Neutrophil (primary cell): ENCODE measurements around the gene SHPK.

Experiments used
- H3K27ac ChIP-seq: fragments of 200-600 bp; sonication (generic); 2 replicates; pipeline ENCODE4 v1.5.1; 2016; ENCODE audit warnings: mild to moderate bottlenecking, moderate library complexity
- H3K27me3 ChIP-seq: fragments of 200-600 bp; sonication (generic); 2 replicates; pipeline ENCODE4 v1.6.0; 2016; ENCODE audit warnings: mild to moderate bottlenecking
- H3K36me3 ChIP-seq: fragments of 200-600 bp; sonication (generic); 2 replicates; pipeline ENCODE4 v1.5.1; 2017
- H3K4me1 ChIP-seq, 2 experiments: fragments of 200-600 bp in 1 of 2; sonication (generic) in 1 of 2; 1 replicate in 1 of 2; 2 replicates in 1 of 2; pipeline versions ENCODE4 v1.5.1 to v1.6.1; 2013 to 2016; ENCODE audit warnings: low read depth in 1 of 2, low read length in 1 of 2, mild to moderate bottlenecking in 1 of 2, moderate library complexity in 1 of 2; ENCODE audit not compliant: control insufficient read depth in 1 of 2, insufficient read depth in 1 of 2
- H3K4me3 ChIP-seq, 2 experiments: fragments of 200-600 bp in 1 of 2; sonication (generic) in 1 of 2; 1 replicate in 1 of 2; 2 replicates in 1 of 2; pipeline ENCODE4 v1.5.1; 2013 to 2016; ENCODE audit warnings: low read depth in 1 of 2, low read length in 1 of 2, mild to moderate bottlenecking in 1 of 2, moderate library complexity in 1 of 2
- H3K9me3 ChIP-seq: fragments of 200-600 bp; sonication (generic); 2 replicates; pipeline ENCODE4 v1.5.1; 2016
- CTCF ChIP-seq: fragments of 200-600 bp; sonication (generic); IDR thresholded peaks from 2 replicates; pipeline ENCODE4 v1.5.1; 2016; ENCODE audit warnings: antibody characterized with exemption

Gene SHPK

GRCh38 chr17:3603870-3604259, 32.2 kb downstream of the SHPK start:
- H3K36me3 ChIP-seq = peaks cover 23% of the 10 kb centered on the region
- H3K9me3 ChIP-seq = no peaks in the 10 kb centered on the region
- no peak for TF ChIP-seq CTCF
- H3K4me3 ChIP-seq = no peak overlapping the region
- H3K4me1 ChIP-seq = no peaks in the 10 kb centered on the region
- H3K27ac ChIP-seq = no peak overlapping the region
- H3K27me3 ChIP-seq = no peaks in the 10 kb centered on the region

GRCh38 chr17:3603119-3603869, 32.8 kb downstream of the SHPK start:
- no peaks in the 10 kb centered on the region for H3K4me1 ChIP-seq
- no peak overlapping the region for H3K27ac ChIP-seq
- no peaks in the 10 kb centered on the region for H3K27me3 ChIP-seq
- TF ChIP-seq CTCF = no peak
- no peak overlapping the region for H3K4me3 ChIP-seq
- H3K9me3 ChIP-seq = no peaks in the 10 kb centered on the region
- peaks cover 17% of the 10 kb centered on the region for H3K36me3 ChIP-seq

GRCh38 chr17:3602499-3602898, 33.6 kb downstream of the SHPK start:
- Histone ChIP-seq H3K9me3 (no peaks in the 10 kb centered on the region), H3K4me3 (no peak overlapping the region), H3K36me3 (peaks cover 16% of the 10 kb centered on the region), H3K27ac (no peak overlapping the region), H3K27me3 (no peaks in the 10 kb centered on the region), H3K4me1 (no peaks in the 10 kb centered on the region)
- TF ChIP-seq CTCF = no peak

GRCh38 chr17:3600529-3601205, 35.4 kb downstream of the SHPK start:
- Histone ChIP-seq H3K36me3 (peaks cover 12% of the 10 kb centered on the region), H3K4me1 (no peaks in the 10 kb centered on the region), H3K9me3 (no peaks in the 10 kb centered on the region), H3K4me3 (no peak overlapping the region), H3K27ac (no peak overlapping the region), H3K27me3 (no peaks in the 10 kb centered on the region)
- no peak for TF ChIP-seq CTCF

DNA sequence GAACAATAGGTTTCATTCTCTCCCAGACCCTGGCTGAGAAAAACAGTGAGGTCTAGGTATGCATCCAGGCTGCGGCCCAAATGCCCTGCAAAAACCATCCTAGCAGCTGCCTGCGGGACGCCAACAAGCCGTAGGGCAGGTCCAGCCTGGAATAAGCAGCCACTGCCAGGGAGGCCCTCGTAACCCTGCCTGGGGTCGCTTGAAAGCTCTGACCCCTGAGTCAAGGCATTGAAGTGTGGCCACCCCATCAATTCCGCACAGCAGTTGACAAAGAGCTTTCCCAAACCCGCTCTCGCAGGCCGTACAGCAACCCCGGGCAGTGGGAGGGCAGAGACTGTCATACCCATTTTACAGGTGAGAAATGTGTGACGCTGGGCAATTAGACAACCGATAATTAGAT, 38.0 kb downstream of the SHPK start:
- Histone ChIP-seq H3K27me3 (no peaks in the 10 kb centered on the region), H3K4me3 (no peak overlapping the region), H3K36me3 (peaks cover 6% of the 10 kb centered on the region), H3K9me3 (no peaks in the 10 kb centered on the region), H3K4me1 (no peaks in the 10 kb centered on the region), H3K27ac (no peak overlapping the region)
- TF ChIP-seq CTCF = no peak
